NCI-H82 treated with DMSO at 0.1 percent for 48 hours (cell line): ENCODE results near the gene POLR2C.

Experiments
- DNase-seq: peaks from one replicate; lab custom pipeline; 2025; ENCODE audit not compliant: unreplicated experiment; lab: John Stamatoyannopoulos, UW

The POLR2C gene

DNA sequence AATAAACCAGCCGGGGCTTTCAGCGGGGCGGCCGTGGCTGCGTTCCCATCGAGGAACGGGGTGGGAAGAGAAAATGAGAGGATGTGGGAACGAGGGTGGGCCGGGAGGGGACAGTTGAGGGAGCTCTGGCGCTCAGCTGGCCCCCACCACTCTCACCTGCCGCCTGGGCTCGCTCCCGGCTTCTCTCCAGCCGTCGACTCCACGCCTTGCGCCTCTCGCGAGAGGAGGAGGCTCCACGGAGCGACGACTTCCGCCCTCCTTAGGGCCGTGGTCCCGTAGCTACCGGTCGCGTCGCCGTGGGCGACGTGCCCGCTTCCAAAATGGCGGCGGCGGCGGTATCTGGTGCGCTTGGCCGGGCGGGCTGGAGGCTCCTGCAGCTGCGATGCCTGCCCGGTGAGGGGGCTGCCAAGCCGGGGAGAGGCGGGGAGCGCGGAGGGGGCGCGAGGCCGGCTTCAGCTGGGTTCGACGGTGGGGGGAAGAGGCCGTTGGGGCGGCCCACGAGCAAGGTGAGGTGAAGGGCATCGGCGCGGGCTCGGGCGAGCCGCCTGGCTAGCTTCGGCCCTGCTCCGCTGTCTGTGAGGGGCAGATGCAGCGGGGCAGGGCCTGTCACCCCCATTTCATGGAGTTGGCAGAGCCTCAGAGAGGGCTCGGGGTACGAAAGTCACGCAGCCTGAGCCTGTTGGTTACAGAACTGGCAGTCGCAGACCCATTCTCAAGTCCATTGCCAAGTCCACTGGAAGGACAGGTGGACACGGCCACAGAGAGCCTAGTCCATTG, 15.1 kb upstream of the POLR2C start, which contains the start of the genes CIAPIN1 and COQ9:
CIAPIN1 (minus strand) TSS at position 200 of the 777 bp plus-strand sequence. CDS start 6,457 bp downstream, outside the sequence.
COQ9 (plus strand) TSS at position 294 of the 777 bp plus-strand sequence; CDS start at position 321, 27 bp downstream.
- peak; percentile 32 for DNase-seq

GRCh38 chr16:57452021-57452420, 10.5 kb upstream of the POLR2C start:
- no peak for DNase-seq

- no peak for DNase-seq
Observed at GRCh38 chr16:57462978-57463362, 491 bp downstream of the POLR2C start.

DNA sequence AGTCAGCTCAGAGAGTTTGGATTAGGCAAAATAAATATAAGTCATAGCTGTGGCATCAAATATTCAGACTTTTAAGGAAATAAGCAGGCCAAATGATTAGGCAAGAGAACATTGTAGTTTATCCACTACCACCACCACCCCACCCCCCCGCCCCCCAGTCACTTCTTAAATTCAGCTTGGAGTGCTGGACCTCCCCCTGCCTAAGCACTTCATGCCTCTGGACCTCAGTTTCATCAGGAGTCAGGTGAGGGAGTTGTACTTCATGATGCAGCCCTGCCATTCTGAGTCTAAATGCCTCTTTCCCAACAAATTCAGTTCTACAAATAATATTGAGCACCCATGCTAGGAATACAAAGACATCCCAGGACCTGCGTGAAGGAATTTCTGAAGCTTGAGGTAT, 2.0 kb downstream of the POLR2C start:
- DNase-seq: no peak

GRCh38 chr16:57468346-57468745, 5.9 kb downstream of the POLR2C start:
- DNase-seq: no peak

GRCh38 chr16:57469046-57469445, 6.6 kb downstream of the POLR2C start:
- DNase-seq: no peak

- DNase-seq: no peak
Observed at GRCh38 chr16:57469917-57470470, 7.5 kb downstream of the POLR2C start.

GRCh38 chr16:57470711-57471110, 8.2 kb downstream of the POLR2C start:
- DNase-seq: no peak

- no peak for DNase-seq
Observed at GRCh38 chr16:57471209-57471608, 8.7 kb downstream of the POLR2C start.

DNA sequence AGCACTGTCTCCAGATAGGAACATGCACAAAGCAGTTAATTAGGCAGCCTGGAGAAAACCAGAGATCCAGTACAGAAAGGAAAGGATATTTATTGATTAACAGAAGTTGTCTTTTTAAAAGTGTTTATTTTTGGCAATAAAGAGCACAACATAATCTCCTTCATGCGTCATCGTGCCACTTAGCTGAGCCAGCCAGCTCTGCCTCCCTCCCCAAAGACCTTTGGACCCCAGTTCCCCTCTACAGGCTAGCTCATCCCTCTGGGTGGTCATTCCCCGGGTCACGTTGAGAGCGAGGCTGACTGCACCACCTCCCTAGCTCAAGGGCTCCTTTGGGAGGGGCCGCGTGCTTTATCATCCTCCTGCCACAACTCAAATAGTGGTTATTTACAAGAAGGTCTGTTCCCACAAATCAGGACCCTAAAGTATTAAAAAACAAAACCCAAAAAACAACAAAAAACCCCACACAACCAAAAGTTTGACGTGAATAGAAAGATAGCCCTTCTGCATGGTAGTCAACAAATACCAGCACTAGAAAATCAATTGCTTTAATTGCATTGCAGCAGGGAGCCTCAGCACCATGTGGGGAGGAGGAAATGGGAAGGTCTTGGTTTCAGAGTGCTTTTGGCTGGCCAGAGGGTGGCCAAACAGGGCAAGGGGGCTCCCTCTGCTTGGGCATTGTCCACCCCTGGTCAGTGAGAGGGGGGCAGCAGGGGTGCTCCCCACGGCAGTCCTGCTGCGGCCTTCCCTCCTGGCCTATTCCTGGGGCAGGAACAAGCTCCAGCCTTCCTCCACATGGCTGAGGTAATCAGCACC, 9.6 kb downstream of the POLR2C start:
- DNase-seq: no peak

GRCh38 chr16:57472665-57473060, 10.2 kb downstream of the POLR2C start:
- no peak for DNase-seq

GRCh38 chr16:57473176-57473840, 10.8 kb downstream of the POLR2C start:
- no peak for DNase-seq

- DNase-seq: no peak
Observed at GRCh38 chr16:57473906-57474305, 11.4 kb downstream of the POLR2C start.

GRCh38 chr16:57474671-57475661, 12.5 kb downstream of the POLR2C start:
- DNase-seq: no peak

DNA sequence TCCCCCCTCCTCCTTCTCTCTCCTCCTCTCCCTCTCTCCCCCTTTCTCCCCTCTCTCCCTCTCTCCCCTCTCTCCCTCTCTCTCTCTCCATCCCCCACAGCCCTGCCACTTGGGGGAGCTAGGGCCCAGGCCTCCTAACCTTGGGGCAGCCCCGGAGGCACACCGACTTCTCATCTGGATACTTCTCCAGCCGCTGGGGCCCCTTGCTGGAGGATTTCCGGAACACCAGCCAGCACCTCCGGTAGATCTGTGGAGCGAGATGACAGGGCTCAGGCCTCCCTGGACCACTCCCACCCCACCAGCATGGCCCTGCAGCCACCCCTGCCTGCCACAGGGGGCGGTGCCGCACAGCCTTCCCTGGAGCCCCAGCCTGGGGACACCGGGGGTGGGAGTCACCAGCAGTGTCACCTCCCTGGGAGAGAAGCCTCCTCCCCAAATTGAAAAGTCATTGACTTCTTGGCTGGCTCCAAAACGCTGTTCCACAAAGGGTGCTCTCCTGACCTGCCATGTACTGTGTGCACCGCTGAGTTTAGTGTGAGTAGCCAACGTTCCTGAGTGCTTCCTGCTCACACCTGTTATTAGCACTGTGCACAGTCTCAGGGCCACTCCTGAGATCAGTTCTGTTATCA, 13.3 kb downstream of the POLR2C start:
- peak; percentile 15 for DNase-seq

- DNase-seq: no peak
Observed at GRCh38 chr16:57476546-57477410, 14.3 kb downstream of the POLR2C start.

- DNase-seq: no peak
Observed at GRCh38 chr16:57477531-57478202, 15.2 kb downstream of the POLR2C start.
